Activated T-cell treated with anti-CD3 and anti-CD28 coated beads, Interleukin-2, amount 50 U/mL, for 24 hours (primary cell): ENCODE measurements around the gene AGMAT.
A peak's percentile ranks its signal among the peaks of the same experiment; 100 is the strongest.

ENCODE experiments used
- DNase-seq: peaks from one replicate; pipeline ENCODE4 v3.0.0-alpha.2; 2020
- H3K27ac Mint-ChIP-seq: 2 replicates; pipeline ENCODE4 v1.8.0; 2020; ENCODE audit warnings: mild to moderate bottlenecking, mixed read lengths
- H3K27me3 Mint-ChIP-seq: 2 replicates; pipeline ENCODE4 v1.8.0; 2020; ENCODE audit warnings: mixed read lengths
- H3K36me3 Mint-ChIP-seq: 2 replicates; pipeline ENCODE4 v1.8.0; 2020; ENCODE audit warnings: low read depth, mixed read lengths
- H3K4me1 Mint-ChIP-seq: 2 replicates; pipeline ENCODE4 v1.8.0; 2020; ENCODE audit warnings: low read depth, mixed read lengths
- H3K4me3 Mint-ChIP-seq: 2 replicates; pipeline ENCODE4 v1.8.0; 2020; ENCODE audit warnings: mild to moderate bottlenecking, moderate library complexity, mixed read lengths
- H3K9me3 Mint-ChIP-seq: 2 replicates; pipeline ENCODE4 v1.8.0; 2020; ENCODE audit warnings: mixed read lengths

AGMAT gene

GRCh38 chr1:15592285-15592684 is 7.4 kb upstream of the AGMAT start:
- H3K4me1 Mint-ChIP-seq, result no peaks in the 10 kb centered on the region
- no peak for DNase-seq
- H3K27ac Mint-ChIP-seq, result no peak overlapping the region
- no peaks in the 10 kb centered on the region for H3K27me3 Mint-ChIP-seq
- H3K4me3 Mint-ChIP-seq, result no peak overlapping the region
- peaks cover 4% of the 10 kb centered on the region for H3K9me3 Mint-ChIP-seq
- peaks cover 31% of the 10 kb centered on the region for H3K36me3 Mint-ChIP-seq

DNA sequence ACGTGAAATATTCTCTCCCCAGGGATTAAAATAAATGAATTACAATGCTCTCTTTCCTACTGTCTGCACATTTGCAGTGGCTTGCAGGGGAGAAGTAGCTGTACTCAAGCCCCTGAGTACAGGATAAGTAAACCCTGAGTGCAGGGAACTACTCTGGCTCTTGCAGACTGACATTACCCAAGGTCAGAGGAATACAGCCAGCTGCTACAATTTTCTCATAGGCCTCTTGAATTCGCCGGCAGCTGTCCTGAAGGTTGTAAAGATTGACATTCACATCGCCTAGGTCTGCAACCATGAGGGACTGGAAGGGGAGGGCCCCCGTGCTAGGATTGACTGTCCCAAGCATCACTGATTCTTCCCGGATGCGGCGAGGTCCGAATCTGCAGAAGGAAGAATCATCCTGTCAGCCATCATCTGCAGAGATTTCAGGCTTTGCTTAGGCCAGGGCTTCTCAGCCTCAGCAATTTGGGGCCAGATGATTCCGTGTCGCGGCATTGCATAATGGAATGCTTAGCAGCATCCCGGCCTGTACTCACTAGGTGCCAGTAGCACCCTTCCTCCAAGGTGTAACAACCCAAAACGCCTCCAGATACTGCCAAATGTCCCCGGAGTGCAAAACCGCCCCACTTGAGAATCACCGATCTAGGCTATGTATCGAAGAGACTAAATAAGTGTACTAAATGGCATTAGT is 1.7 kb downstream of the AGMAT start:
- no peak for DNase-seq
- Mint-ChIP-seq H3K4me3 (peak overlapping the region; percentile 84), H3K27me3 (no peaks in the 10 kb centered on the region), H3K27ac (peak overlapping the region; percentile 90), H3K36me3 (peaks cover 56% of the 10 kb centered on the region), H3K4me1 (peaks cover 45% of the 10 kb centered on the region), H3K9me3 (peaks cover 3% of the 10 kb centered on the region)

DNA sequence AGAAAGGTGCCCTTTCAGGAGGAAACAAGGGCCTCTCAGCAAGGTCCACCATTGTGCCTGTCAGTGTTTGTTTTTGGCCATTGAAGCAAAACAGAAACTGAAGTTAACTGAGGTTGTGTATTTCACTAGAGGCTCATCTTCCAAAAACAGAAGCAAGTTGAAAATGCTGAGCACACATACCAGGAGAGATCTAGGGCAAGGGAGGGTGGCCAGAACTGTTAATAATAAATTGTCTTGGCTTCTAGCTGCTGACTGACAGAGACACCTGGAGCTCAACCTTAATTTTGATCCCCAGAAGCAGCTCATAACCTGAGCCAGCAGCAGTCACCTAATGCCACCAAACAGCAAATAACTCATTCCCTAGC is 5.2 kb downstream of the AGMAT start:
- Mint-ChIP-seq H3K27me3 (no peaks in the 10 kb centered on the region), H3K36me3 (peaks cover 64% of the 10 kb centered on the region), H3K4me1 (peaks cover 49% of the 10 kb centered on the region), H3K27ac (peak overlapping the region; percentile 93), H3K9me3 (no peaks in the 10 kb centered on the region), H3K4me3 (peak overlapping the region; percentile 48)
- DNase-seq, result no peak

GRCh38 chr1:15578921-15579682 is 5.7 kb downstream of the AGMAT start:
- H3K27me3 Mint-ChIP-seq, result no peaks in the 10 kb centered on the region
- peaks cover 49% of the 10 kb centered on the region for H3K4me1 Mint-ChIP-seq
- H3K27ac Mint-ChIP-seq, result peak overlapping the region; percentile 93
- peaks cover 69% of the 10 kb centered on the region for H3K36me3 Mint-ChIP-seq
- DNase-seq, result peak; percentile 50
- H3K4me3 Mint-ChIP-seq, result peak overlapping the region; percentile 48
- H3K9me3 Mint-ChIP-seq, result no peaks in the 10 kb centered on the region

GRCh38 chr1:15577691-15578090 is 7.2 kb downstream of the AGMAT start:
- no peak overlapping the region for H3K4me3 Mint-ChIP-seq
- H3K36me3 Mint-ChIP-seq, result peaks cover 70% of the 10 kb centered on the region
- DNase-seq, result peak; percentile 35
- no peaks in the 10 kb centered on the region for H3K9me3 Mint-ChIP-seq
- H3K27me3 Mint-ChIP-seq, result no peaks in the 10 kb centered on the region
- peak overlapping the region; percentile 93 for H3K27ac Mint-ChIP-seq
- H3K4me1 Mint-ChIP-seq, result peaks cover 36% of the 10 kb centered on the region

GRCh38 chr1:15575549-15576150 is 9.2 kb downstream of the AGMAT start:
- H3K4me1 Mint-ChIP-seq, result peaks cover 30% of the 10 kb centered on the region
- no peak for DNase-seq
- H3K36me3 Mint-ChIP-seq, result peaks cover 79% of the 10 kb centered on the region
- H3K4me3 Mint-ChIP-seq, result no peak overlapping the region
- H3K27me3 Mint-ChIP-seq, result no peaks in the 10 kb centered on the region
- no peak overlapping the region for H3K27ac Mint-ChIP-seq
- no peaks in the 10 kb centered on the region for H3K9me3 Mint-ChIP-seq

DNA sequence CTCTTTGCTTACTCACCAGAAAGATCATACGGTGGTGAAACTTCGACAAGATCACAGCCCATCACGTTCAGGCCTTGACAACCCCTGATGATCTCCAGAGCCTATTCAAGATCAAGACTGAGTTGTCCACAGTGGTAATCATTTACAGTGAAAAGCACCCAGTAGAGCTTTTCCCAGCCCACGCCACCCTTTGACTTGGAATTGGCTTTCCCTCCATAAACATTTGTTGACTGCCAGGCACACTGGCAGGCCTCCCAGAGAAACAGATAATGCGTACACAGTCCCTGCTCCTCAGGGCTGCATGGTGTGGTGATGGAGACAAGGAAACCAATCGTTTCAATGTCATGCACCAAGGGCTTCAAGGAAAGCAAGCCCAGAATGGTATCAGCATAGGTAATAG is 10.1 kb downstream of the AGMAT start:
- Mint-ChIP-seq H3K4me3 (no peak overlapping the region), H3K36me3 (peaks cover 82% of the 10 kb centered on the region), H3K4me1 (peaks cover 25% of the 10 kb centered on the region), H3K27ac (peak overlapping the region; percentile 17), H3K9me3 (no peaks in the 10 kb centered on the region), H3K27me3 (no peaks in the 10 kb centered on the region)
- DNase-seq, result no peak

DNA sequence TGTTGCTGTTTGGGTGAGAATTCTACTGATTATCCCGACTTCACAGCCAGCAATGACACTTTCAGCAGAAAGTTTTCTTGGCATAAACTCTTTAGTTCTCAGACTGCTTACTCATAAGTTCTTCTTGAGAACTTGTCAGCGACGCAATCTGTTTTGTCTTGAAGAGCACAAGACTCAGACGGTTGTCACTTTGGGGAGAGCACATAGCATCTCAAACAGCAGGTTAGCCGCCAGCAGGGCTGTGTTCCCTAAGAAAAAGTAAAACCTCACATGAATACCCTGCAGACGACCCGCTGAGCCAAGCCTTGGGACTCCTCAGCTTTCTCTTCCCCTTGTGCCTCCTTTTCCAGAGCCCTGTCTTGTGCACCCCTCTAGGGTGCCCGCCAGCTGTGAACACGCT is 11.4 kb downstream of the AGMAT start:
- no peak for DNase-seq
- no peak overlapping the region for H3K4me3 Mint-ChIP-seq
- H3K27me3 Mint-ChIP-seq, result no peaks in the 10 kb centered on the region

DNA sequence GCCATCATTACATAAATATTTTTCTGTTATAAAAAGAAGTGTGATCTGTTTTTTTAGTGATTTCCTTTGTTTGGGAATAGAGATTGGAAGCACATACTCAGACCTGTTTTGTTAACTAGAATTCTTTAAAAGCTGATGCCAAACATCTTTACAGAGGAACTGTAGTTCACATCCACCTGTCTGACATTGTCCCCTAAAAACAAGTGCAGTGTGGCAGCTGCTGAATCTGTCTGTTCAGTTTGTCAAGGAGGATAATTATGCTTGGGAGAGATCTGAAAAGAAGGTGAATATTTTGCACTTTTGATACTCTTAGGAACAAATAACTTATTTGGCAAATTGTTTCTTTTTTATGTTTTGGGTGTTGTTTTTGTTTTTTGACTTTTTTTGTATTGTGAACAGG is 13.6 kb downstream of the AGMAT start:
- no peak overlapping the region for H3K4me3 Mint-ChIP-seq
- H3K9me3 Mint-ChIP-seq, result no peaks in the 10 kb centered on the region
- peaks cover 84% of the 10 kb centered on the region for H3K36me3 Mint-ChIP-seq
- DNase-seq, result no peak
- no peaks in the 10 kb centered on the region for H3K27me3 Mint-ChIP-seq
- peak overlapping the region; percentile 67 for H3K27ac Mint-ChIP-seq
- H3K4me1 Mint-ChIP-seq, result no peaks in the 10 kb centered on the region

More for the DNA sequence above, 11.4 kb downstream of the AGMAT start:
- Mint-ChIP-seq H3K9me3 (no peaks in the 10 kb centered on the region), H3K27ac (peak overlapping the region; percentile 0), H3K36me3 (peaks cover 81% of the 10 kb centered on the region), H3K4me1 (peaks cover 12% of the 10 kb centered on the region)

DNA sequence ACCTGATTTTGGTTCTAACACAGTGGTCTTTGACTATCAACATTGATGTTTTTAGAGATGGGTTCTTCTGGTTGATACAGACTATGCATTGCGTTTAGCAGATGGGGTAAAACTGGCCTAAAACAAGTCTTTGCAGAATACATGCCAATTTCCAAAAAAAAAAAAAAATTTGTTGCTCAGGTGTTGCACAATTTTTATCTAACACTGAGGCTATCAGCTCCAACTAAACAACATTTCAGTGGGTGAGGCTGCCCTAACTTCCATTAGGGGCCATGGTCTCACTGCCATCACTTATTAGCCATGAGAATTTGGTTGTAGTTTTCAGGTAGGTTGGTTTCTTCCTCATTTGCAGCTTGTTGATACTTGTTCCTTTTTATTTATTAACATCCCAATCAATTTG is 14.0 kb downstream of the AGMAT start:
- Mint-ChIP-seq H3K27me3 (no peaks in the 10 kb centered on the region), H3K4me1 (no peaks in the 10 kb centered on the region), H3K27ac (no peak overlapping the region), H3K36me3 (peaks cover 87% of the 10 kb centered on the region), H3K9me3 (no peaks in the 10 kb centered on the region), H3K4me3 (no peak overlapping the region)
- DNase-seq, result no peak

GRCh38 chr1:15568387-15569073 is 16.3 kb downstream of the AGMAT start:
- H3K4me1 Mint-ChIP-seq, result no peaks in the 10 kb centered on the region
- H3K4me3 Mint-ChIP-seq, result no peak overlapping the region
- H3K9me3 Mint-ChIP-seq, result no peaks in the 10 kb centered on the region
- no peak overlapping the region for H3K27ac Mint-ChIP-seq
- H3K36me3 Mint-ChIP-seq, result peaks cover 89% of the 10 kb centered on the region
- H3K27me3 Mint-ChIP-seq, result no peaks in the 10 kb centered on the region
- DNase-seq, result no peak

- no peak for DNase-seq
- H3K4me3 Mint-ChIP-seq, result no peak overlapping the region
- H3K4me1 Mint-ChIP-seq, result no peaks in the 10 kb centered on the region
These were observed 25.6 kb downstream of the AGMAT start for GRCh38 chr1:15559189-15559810.

GRCh38 chr1:15558516-15558915 is 26.3 kb downstream of the AGMAT start:
- Mint-ChIP-seq H3K27ac (no peak overlapping the region), H3K27me3 (no peaks in the 10 kb centered on the region), H3K9me3 (no peaks in the 10 kb centered on the region), H3K4me1 (no peaks in the 10 kb centered on the region), H3K4me3 (no peak overlapping the region), H3K36me3 (peaks cover 51% of the 10 kb centered on the region)
- DNase-seq, result no peak

More at GRCh38 chr1:15559189-15559810, 25.6 kb downstream of the AGMAT start:
- Mint-ChIP-seq H3K36me3 (peaks cover 57% of the 10 kb centered on the region), H3K27me3 (no peaks in the 10 kb centered on the region), H3K27ac (no peak overlapping the region), H3K9me3 (no peaks in the 10 kb centered on the region)

DNA sequence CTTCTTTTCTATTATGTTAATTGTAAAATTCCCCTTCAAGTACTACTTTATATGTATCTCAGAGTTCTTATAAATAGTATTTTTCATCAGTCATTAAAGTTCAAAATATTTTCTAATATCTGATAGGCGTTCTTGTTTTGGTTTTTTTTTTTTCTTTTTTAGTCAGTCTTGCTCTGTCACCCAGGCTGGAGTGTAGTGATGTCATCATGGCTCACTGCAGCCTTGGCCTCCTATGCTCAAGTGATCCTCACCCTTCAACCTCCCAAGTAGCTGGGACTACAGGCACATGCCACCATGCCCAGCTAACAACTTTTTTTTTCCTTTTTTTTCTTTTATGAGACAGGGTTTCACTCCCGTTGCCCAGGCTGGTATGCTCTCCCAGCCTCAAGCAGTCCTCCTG is 27.3 kb downstream of the AGMAT start:
- Mint-ChIP-seq H3K4me1 (no peaks in the 10 kb centered on the region), H3K9me3 (no peaks in the 10 kb centered on the region), H3K27ac (no peak overlapping the region), H3K27me3 (no peaks in the 10 kb centered on the region), H3K36me3 (peaks cover 45% of the 10 kb centered on the region), H3K4me3 (no peak overlapping the region)
- no peak for DNase-seq
